ENCODE data around the gene USP6. TPM values are rescaled to one million over a fixed set of nuclear protein-coding genes. Genes with fewer than 3 reads are reported as not detected.

Gene USP6
- total and polyA plus RNA-seq, 2 experiments from 2014 or later = 0.07 to 0.11 TPM

GRCh38 chr17:5198472-5198871 is 82.6 kb downstream of the USP6 start:
- TF ChIP-seq CTCF (IDR thresholded peaks at IDR 0.05; ENCODE audit: poor library complexity) = no peak
- TF ChIP-seq EZH2phosphoT487 (IDR thresholded peaks at IDR 0.05; ENCODE audit: low read depth, severe bottlenecking, unreplicated experiment) = no peak
- TF ChIP-seq EZH2 (IDR thresholded peaks at IDR 0.05; ENCODE audit: borderline replicate concordance) = no peak

GRCh38 chr17:5200360-5200759 is 84.5 kb downstream of the USP6 start:
- H3K9me2 ChIP-seq (replicated peaks; ENCODE audit: insufficient read depth) = no peaks in the 10 kb centered on the region
- no peak overlapping the region for H3K4me2 ChIP-seq
- no peak overlapping the region for H3K27ac ChIP-seq
- TF ChIP-seq EZH2phosphoT487 (IDR thresholded peaks at IDR 0.05; ENCODE audit: low read depth, severe bottlenecking, unreplicated experiment) = no peak
- TF ChIP-seq CTCF (IDR thresholded peaks at IDR 0.05; ENCODE audit: poor library complexity) = no peak
- TF ChIP-seq EZH2 (IDR thresholded peaks at IDR 0.05; ENCODE audit: borderline replicate concordance) = no peak
- no peaks in the 10 kb centered on the region for H3K4me1 ChIP-seq (ENCODE audit: insufficient read depth)
- WGBS (ENCODE audit: low lambda C conversion rate, missing lambda C conversion rate) = 47% methylated on average over 2 of the region's 2 CpGs
- no peaks in the 10 kb centered on the region for H3K27me3 ChIP-seq
- no peaks in the 10 kb centered on the region for H3K36me3 ChIP-seq (replicated peaks; ENCODE audit: insufficient read depth, low read depth)
- no peak overlapping the region for H3K4me3 ChIP-seq
- H4K20me1 ChIP-seq (ENCODE audit: insufficient read depth, poor library complexity, severe bottlenecking) = no peaks in the 10 kb centered on the region
- DNase-seq (ENCODE audit: low spot score) = no peak
- no peak overlapping the region for H2AFZ ChIP-seq
- no peaks in the 10 kb centered on the region for H3K79me2 ChIP-seq
- H3K9me3 ChIP-seq (ENCODE audit: low read depth) = no peaks in the 10 kb centered on the region

More at GRCh38 chr17:5198472-5198871, 82.6 kb downstream of the USP6 start:
- no peaks in the 10 kb centered on the region for H3K9me3 ChIP-seq (ENCODE audit: low read depth)
- no peaks in the 10 kb centered on the region for H3K4me1 ChIP-seq (ENCODE audit: insufficient read depth)
- no peak for DNase-seq (ENCODE audit: low spot score)
- H3K36me3 ChIP-seq (replicated peaks; ENCODE audit: insufficient read depth, low read depth) = no peaks in the 10 kb centered on the region
- H2AFZ ChIP-seq = no peak overlapping the region
- H3K4me3 ChIP-seq = no peak overlapping the region
- 96% methylated on average over 7 of the region's 7 CpGs for WGBS (ENCODE audit: low lambda C conversion rate, missing lambda C conversion rate)
- no peaks in the 10 kb centered on the region for H3K9me2 ChIP-seq (replicated peaks; ENCODE audit: insufficient read depth)
- H3K4me2 ChIP-seq = no peak overlapping the region
- H3K27me3 ChIP-seq = no peaks in the 10 kb centered on the region
- no peaks in the 10 kb centered on the region for H4K20me1 ChIP-seq (ENCODE audit: insufficient read depth, poor library complexity, severe bottlenecking)
- no peaks in the 10 kb centered on the region for H3K79me2 ChIP-seq
- H3K27ac ChIP-seq = no peak overlapping the region

- H3K79me2 ChIP-seq = no peaks in the 10 kb centered on the region
These were observed 85.2 kb downstream of the USP6 start for GRCh38 chr17:5201011-5201410.

More at GRCh38 chr17:5201011-5201410, 85.2 kb downstream of the USP6 start:
- TF ChIP-seq CTCF (IDR thresholded peaks at IDR 0.05; ENCODE audit: poor library complexity) = no peak
- no peak for TF ChIP-seq EZH2 (IDR thresholded peaks at IDR 0.05; ENCODE audit: borderline replicate concordance)
- TF ChIP-seq EZH2phosphoT487 (IDR thresholded peaks at IDR 0.05; ENCODE audit: low read depth, severe bottlenecking, unreplicated experiment) = no peak
- no peaks in the 10 kb centered on the region for H3K36me3 ChIP-seq (replicated peaks; ENCODE audit: insufficient read depth, low read depth)
- DNase-seq (ENCODE audit: low spot score) = no peak
- no peaks in the 10 kb centered on the region for H3K27me3 ChIP-seq
- no peaks in the 10 kb centered on the region for H3K9me2 ChIP-seq (replicated peaks; ENCODE audit: insufficient read depth)
- H3K4me3 ChIP-seq = no peak overlapping the region
- H3K27ac ChIP-seq = no peak overlapping the region
- H4K20me1 ChIP-seq (ENCODE audit: insufficient read depth, poor library complexity, severe bottlenecking) = no peaks in the 10 kb centered on the region
- no peaks in the 10 kb centered on the region for H3K4me1 ChIP-seq (ENCODE audit: insufficient read depth)
- no peak overlapping the region for H3K4me2 ChIP-seq
- H3K9me3 ChIP-seq (ENCODE audit: low read depth) = no peaks in the 10 kb centered on the region
- WGBS (ENCODE audit: low lambda C conversion rate, missing lambda C conversion rate) = 88% methylated on average over 8 of the region's 8 CpGs
- H2AFZ ChIP-seq = no peak overlapping the region

Data from hepatocyte (in vitro differentiated cells).